Stimulated activated CD8-positive, alpha-beta memory T cell treated with anti-CD3 and anti-CD28 coated beads, Interleukin-2, amount 100 ng/mL, for 48 hours (primary cell): ENCODE data around the gene OSM.
"Not testable (repeated sequence)": the region's sequence is repeated elsewhere in the genome, so short reads cannot be mapped to it uniquely, and the experiment has no call there.

ENCODE experiments used
- DNase-seq, 2 donors: peaks; one replicate each; pipeline ENCODE4 v3.0.0-alpha.2; 2020; ENCODE audit warnings: low read depth in 2 of 2

The OSM gene

DNA sequence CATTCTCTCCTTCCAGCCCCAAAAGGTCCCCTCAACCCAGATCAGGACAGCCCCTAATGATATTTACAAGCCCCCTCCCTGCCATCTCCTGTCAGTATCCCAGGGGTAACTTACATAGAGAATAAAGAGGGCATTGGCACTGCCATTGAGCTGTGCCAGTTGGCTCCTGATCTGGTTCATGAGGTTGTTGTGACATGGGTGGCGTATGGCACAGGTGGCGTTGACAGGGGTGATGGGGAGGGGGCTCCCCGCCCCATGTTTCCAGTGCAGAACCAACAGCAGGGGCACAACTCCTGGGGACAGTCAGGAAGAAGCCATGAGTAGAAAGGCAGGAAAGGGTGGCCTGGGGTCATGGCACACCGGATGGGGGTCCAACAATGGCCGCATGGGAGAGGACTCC, 22.0 kb downstream of the OSM start:
- DNase-seq: no peak

DNA sequence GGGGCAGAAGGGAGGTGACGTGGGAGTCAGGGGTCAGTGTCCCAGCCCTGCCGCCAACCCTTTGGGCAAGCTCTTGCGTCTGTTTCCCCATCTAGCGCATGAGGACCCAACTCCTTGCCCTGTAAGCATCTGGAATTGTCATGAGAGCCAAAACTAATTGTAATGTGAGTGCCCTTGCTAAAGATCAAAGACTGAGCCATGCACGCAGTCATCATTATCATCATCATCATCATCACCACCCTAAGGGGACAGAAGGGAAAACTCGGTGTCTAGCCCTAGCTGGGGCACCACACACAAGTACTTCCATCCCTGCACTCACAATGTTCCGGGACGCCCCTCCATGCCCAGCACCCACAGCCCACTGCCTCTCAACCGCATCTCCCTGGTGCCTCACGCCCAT, 22.6 kb downstream of the OSM start:
- no peak for DNase-seq

DNA sequence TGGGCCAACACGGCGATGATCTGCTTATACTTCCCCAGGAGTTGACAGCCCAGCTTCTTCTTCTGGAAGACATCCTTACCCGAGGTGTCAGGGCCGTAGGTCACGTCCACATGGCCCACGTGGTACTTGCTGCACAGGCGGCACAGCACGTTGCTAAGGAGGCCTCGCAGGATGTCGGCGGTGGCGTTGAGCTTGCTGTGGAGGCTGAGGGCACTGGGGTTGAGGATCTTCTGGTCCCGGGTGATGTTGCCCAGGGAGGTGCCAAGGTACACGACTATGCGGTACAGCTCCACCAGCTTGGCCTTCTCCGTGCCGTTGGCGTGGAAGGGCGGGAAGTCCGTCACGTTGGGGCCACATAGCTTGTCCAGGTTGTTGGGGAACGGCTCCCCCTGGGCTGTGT, 23.0 kb downstream of the OSM start:
- no peak for DNase-seq

DNA sequence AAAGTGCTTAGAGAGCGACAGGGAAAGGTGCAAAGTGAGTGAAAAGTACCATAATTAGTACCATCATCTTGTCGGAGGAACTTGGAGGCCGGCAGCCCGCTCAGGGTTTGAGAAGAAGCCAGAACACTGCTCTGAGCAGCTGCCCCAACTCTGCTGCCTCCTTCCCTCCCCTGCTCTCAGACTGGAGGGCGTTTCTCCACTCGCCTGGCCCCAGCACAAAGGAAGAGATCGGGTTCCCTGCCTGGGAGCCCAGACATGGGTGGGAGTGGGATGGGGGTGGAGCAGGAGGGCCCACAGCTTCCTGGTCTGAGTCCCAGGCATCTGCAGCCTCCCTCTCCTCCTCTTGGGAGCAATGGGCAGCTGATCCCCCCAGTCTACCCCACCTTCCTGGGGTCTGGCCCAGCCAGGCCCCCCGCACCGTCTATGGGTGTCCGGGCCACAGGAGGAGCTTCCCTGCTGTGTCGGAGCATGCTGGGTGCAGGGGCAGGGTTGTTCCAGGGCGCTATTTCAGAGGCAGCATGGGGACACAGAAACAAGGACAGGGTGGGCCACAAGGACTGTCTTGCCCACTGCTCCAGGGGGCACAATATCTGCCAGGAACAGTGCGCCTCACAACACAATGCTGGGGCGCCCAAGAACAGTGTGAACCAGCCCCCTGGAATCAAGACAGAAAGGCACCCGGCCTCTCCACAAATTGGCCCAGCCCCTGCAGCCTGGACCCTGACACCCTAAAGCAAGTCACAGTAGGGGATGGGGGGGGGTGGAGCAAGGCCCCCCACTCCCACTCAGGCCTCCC, 24.9 kb downstream of the OSM start:
- DNase-seq: no peak

DNA sequence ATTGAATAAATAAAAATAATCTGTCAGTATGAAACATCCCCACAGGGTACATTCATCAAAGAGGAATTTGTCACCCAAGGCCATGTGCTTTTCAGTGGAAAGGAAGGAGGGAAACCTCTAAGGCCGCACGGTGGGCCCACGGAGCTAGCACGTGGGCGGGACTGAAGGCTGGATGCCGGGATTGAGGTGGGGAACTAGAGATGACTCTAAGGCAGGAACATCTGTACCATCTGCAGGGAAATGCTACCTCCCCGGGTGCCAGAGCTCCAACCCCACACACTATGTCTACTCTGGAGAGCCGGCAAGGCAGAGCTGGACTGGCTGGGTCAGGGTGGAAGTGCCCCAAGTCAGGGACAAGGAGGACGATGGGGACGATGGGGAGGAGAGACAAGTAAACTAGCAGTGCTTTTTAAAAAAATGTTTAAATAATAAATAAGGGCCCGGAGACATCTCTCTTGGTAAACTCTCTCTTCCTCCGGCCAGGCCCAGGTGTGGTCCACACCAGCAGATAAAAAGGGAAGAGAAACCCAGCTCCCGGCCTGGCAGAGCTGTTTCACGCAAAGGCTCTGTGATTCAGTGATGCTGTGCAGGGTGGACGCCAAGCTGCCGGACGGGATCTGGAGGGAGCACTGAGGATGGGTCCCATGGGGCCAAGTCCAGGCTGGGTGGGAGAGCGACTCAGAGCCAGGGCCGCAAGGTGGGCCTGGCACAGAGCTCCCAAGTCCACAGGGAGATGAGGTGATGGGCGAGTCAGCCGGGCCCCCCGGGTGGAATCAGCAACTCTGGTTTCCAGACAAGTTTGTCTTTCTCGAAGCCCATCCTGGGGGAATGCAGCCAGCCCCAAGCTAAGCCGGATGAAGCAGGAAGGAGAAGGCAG, 25.9 kb downstream of the OSM start:
- no peak for DNase-seq

DNA sequence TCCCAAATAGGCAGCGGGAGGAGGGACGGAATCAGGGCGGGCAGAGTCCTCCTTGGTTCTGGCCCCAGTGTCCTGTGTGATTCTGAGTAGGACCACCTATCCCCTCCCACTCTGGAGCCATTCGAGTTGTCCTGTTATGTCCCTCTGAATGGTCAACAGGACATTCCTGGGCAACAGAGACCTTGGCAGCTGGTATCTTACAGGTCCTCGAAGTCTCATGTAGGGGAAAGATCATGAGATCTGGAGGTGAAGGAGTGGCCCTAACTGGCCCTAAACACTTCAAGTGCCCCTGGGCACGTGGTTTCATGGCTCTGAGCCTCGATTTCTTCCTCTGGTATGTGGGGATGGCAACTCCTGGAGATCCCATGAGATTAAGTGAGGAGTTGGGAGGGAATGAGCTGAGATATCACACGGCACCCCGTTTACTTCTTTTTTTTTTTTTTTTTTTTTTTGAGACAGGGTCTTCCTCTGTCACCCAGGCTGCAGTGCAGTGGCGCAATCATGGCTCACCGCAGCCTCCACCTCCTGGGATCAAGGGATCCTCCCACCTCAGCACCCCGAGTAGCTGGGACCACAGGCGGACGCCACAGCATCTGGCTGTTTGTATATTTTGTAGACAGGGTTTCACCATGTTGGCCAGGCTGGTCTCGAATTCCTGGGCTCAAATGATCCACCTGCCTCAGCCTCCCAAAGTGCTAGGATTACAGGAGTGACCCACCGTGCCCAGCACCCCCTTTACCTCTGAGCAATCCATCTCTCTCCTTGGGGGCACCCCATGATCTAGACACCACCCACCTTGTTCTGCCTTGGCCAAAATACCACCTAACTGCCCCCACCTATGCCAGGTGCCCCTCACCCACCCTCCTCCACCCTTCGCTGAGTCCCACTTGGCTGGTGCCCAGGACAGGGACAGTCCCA, 26.9 kb downstream of the OSM start:
- no peak for DNase-seq

DNA sequence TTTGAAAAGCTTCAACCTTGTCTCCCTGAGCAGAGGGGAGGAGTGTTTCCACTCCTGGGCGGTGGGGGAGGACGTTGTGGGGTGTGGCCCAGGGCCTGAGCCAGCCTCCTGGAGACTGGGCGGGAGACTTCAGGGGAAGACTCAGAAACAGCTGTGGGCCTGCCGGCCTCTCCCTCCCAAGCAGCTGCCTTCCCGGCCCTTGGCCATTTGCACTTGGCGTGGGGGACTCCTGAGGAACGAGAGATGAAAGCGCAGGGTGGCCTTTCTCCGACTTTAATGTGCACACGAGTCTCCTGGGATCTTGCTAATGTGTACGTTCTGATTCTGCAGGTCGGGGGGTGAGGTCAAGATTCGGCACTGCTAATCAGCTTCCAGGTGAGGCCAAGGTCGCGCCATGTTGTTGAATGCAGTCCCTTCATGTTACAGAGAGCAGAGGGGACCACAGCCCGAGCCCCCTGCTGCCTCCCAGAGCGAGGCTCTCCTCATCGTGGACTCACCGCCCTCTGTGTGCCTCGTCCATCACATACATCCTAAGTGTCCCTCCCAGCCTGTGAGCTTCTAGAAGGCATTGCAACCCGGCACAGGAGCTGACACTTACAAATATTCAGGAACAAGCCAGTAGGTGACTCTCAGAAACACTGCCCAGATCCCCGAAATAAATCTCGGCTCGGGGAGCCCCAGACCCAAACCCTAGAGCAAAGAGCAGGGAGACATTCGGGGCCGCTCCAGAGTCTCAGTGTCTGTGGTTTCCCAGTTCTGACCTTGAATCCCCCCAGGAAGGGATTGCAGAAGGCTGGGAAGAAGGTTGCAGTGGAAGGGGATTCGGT, 27.8 kb downstream of the OSM start:
- no peak for DNase-seq

DNA sequence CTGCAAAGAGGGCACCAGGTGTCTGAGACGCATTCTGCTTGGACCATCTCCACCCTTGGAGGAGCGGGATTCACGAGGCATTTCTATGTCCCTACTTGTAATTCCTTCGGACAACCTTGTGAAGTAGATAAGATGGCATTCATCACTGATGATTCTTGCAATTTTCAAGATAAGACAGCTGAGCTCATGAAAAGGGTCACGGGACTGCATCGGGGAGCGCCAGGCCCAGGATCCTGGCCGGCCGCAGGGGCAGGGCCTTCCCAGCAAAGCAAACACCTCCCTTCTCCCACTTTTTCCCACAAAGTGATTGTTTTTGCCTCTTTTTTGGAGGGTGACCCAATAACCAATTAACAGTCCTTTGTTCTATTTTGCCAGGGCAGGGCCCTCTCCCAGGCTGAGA, 28.5 kb downstream of the OSM start:
- no peak for DNase-seq

DNA sequence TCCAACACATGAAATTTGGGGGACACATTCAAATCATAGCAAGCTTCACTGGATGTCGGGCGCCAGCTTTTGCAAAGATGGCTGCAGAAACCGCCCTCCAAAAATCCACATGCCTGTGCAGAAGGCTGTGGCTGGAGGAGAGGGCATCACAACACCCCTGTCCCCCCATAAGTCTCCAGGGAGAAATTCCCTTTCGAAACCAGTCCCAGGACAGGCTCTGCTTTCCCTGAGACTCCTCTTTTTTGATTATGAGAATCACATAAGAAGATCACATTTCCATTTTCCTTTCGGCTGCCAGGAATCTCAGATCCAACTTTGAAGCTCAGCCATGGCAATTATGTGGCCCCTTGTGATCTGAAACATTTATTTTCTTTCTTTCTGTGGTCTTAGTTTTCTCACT, 29.8 kb downstream of the OSM start:
- no peak for DNase-seq

DNA sequence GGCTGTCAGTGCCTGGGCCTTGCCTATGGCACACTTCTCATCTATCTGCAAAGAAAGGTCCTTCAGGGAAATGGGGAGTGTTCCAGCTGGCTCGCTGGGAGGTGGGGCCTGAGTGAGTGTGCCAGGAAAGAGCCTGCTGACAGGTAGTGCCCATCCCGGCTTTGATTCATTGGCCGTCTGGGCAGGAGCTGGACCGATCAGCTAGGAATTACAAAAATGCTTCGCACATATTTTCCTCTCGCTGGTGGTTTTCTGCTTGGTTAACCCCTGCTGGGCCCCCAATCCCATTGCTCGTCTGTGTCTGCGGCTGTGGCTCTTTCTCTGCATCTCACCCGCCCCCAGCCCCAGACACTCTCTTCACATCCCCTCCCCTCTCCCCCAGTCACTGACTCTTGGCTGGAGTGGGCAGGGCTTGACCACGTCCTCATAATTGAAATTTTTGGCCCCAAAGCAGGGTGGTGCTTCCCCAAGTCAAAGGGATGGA, 30.9 kb downstream of the OSM start:
- no peak for DNase-seq

DNA sequence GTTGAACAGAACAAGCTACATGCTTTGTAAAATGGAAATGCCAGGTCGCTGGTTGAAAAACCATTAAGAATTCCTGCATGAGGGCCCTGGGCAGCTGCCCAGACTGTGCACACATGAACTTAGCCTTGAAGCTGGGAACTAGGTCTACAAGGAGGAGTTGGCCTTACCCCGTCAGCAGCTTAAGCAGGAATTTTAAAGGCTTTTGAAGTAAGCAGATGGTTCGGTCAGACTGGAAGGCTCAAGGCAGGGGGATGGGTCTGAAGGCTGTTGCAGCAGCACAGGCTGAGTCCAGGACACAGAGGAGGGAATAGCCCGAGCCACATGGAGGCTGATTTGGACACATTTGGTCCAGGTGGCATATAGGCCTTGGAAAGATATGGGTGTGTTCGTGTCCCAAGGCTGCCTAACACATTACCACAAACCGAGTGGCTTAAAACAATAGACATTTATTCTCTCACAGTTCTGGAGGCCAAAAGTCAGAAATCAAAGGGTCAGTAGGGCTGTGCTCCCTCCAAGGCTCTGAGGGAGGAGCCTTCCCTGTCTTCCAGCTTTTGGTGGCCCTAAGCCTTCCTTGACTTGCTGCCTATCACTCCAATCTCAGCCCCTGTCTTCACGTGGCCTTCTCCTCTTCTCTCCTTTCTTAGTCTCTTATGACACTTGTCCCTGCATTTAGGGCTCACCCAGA, 31.7 kb downstream of the OSM start:
- DNase-seq: no peak

DNA sequence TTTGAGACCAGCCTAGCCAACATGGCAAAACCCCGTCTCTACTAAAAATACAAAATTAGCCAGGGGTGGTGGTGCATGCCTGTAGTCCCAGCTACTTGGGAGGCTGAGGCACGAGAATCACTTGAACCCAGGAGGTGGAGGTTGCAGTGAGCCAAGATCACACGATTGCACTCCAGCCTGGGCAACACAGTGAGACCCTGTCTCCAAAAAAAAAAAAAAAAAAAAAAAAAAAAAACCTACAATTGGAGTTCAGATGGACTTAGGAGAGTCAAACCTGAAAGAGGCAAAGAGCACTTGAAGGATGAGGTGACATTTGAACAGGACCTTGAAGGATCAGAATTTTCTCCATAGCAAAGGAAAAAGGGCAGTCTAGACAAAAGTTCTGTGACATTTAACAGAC, 32.3 kb downstream of the OSM start:
- not testable (repeated sequence) for DNase-seq

DNA sequence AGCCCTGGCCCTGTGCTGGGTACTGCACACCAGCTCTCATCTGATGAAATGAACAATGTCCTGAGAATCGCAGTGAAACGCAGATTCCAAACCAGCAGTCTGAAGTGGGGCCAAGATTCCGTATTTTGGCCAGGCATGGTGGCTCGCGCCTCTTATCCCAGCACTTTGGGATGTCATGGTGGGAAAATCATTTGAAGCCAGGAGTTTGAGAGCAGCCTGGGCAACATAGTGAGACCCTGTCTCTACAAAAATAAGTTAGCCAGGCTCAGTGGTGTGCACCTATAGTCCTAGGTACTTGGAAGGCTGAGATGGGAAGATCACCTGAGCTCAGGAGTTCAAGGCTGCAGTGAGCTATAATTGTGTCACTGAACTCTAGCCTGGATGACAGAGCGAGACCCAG, 33.1 kb downstream of the OSM start:
- DNase-seq: no peak

DNA sequence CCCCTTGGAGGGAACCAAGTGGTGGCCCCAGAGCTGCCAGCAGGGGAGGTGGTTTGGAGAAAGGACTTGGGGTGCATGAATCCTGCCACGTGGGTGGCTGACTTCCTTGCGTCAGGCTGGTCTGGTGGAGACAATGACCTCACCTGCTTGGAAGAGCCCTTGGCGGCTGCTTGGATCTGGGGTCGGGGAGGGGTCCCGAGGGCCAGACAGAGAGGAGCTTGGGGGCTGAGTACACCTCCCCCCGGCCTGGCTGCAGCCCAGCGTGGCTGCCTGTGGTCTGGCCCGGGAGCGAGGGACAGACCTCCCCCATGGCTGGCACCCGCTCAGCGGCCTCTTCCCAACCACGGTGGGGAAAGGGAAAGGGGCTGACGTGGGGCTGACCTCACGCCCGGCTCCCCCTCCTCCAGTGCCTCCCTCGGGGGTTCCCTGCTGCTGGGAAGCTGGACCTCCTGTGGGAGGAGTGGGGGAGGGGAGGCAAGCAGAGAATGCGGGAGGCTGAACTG, 33.9 kb downstream of the OSM start:
- no peak for DNase-seq

DNA sequence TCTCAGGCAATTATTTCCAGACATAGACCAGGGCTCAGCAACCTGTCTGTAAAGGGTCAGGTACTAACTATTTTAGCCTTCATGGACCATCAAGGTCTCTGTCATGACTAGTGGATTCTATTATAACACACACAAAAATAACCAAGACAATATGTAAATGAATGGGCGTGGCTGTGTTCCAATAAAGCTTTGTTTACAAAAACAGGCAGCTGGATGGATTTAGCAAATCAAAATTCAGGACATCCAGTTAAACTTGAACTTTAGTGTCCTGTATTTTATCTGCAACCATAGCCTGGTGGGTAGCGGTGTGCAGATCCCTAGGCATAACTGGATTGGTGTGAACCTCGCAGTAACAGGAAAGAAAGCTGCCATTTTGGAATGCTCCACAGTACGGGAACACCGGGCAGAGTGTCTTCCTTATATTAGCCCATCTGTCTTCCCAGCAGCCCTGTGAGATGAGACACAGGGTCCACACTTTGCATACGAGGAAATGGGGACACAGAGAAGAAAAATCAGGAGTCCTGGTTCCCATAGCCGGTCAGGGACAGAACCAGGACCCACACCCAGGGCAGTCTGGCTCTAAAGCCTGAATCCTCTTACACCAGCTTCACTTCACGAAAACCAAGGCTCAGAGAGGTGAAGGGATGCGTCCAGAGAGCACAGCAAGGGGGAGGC, 35.7 kb downstream of the OSM start:
- no peak for DNase-seq

DNA sequence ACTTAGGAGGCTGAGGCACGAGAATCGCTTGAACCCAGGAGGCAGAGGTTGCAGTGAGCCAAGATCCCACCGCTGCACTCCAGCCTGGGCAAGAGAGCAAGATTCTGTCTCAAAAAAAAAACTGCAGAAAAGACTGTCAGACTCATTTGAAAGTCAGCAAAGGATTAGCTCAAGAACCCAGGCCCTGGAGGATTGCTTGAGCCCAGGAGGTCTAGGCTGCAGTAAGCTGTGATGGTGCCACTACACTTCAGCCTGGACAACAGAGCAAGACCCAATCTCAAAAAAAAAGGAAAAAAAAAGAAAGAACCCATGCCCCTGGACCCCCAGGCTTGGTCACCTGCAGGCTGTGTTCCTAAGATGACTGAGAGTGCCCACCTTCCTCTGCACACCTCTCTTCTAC, 36.3 kb downstream of the OSM start:
- no peak for DNase-seq

DNA sequence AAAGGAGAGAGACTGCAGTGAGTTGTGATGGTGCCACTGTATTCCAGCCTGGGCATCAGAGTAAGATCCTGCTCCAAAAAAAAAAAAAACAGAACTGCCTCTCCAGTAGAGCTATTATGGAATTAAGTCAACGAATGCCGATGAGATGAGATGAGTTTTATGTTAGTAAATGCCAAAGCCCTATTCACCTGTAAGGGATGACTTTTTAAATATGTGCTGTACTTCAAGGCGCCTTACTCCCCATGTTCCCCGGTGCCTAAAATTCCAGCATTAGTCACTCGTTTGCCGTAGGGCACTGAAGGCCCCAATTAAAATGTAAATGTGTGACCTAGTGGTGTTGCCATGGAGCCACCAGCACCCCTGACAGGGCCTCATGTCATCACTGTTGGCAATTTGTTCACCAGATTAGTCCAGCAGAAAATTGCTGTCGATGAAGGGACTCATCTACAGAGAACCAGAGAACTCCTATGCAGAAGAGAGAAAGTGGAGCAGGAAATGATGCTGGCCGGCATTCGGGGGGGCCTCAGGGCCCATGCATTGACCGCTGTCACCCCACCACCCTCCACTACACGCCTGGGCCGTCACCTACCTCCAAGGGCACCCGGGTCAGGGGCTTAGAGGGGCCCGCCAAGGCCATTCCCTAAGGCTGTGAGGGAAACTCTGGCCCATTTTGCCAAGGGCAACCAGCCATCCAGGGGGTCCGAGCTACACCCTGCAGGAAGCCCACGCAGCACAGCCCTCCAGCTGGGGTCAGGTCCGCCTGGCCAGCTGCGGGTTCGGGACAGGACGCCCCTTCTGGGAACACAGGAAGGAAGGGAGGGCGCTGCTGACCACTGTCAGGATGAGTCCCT, 37.9 kb downstream of the OSM start:
- DNase-seq: no peak

DNA sequence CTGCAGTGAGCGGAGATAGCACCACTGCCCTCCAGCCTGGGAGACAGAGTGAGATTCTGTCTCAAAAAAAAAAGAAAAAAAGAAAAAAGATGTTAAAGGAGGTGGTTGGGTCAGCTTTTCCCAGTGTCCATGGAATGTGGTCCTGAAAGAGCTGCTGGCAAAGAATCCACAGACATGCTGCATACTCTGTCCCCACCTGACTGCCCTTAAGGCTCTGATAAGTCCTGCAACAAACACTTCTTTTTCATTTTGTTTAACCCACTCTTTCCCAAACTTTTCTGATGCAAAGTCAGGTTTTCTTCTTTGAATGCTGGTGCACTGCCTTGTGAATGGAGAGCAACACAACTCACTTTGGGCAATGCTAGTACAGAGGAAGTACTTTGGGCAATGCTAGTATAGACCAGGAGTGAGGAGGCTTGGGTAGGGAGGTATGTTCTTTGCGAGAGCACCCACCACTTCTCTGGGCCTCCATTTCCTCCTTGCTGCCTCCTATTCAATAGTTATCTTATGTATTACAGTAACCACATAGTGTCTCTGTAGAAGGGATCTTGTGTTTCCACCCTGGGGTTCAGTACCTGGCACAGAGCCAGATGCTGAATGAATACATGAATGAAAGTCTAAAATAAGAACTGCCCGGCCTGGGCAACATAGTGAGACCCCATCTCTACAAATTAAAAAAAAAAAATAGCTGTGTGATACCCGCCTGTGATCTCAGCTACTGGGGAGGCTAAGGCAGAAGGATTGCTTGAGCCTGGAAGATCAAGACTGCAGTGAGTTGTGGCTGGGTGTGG, 39.0 kb downstream of the OSM start:
- no peak for DNase-seq
